Heart left ventricle (tissue), 16 donors: ENCODE data around the gene HNRNPAB. TPM values are rescaled to one million over a fixed set of nuclear protein-coding genes. Genes with fewer than 3 reads are reported as not detected.

Experiments used
- ATAC-seq, 4 donors: fragments of 200-7000 bp; cut with Tn5 transposase; one replicate each; pipeline ENCODE4 v1.9.1; 2020 to 2022; ENCODE audit warnings: moderate library complexity in 4 of 4, mild to moderate bottlenecking in 3 of 4, moderate number of reproducible peaks in 1 of 4
- DNase-seq, 5 donors: peaks; one replicate each; pipeline ENCODE4 v3.0.0-alpha.2; 2020
- H3K27ac ChIP-seq, 12 donors: fragments of 200-600 bp; sonication (generic) in 4 of 12; one replicate each; pipeline versions ENCODE4 v1.5.0 to v1.8.0; 2016 to 2022; ENCODE audit warnings: mild to moderate bottlenecking in 2 of 12
- H3K27me3 ChIP-seq, 9 donors: fragments of 200-600 bp; sonication (generic) in 2 of 9; one replicate each; pipeline versions ENCODE4 v1.5.1 to v1.8.0; 2016 to 2022; ENCODE audit warnings: mild to moderate bottlenecking in 3 of 9
- H3K36me3 ChIP-seq, 9 donors: fragments of 200-600 bp; sonication (generic) in 2 of 9; one replicate each; pipeline versions ENCODE4 v1.5.0 to v1.8.0; 2018 to 2022; ENCODE audit warnings: mild to moderate bottlenecking in 2 of 9
- H3K4me1 ChIP-seq, 12 donors: fragments of 200-600 bp; sonication (generic) in 4 of 12; one replicate each; pipeline versions ENCODE4 v1.5.0 to v1.8.0; 2016 to 2022; ENCODE audit warnings: mild to moderate bottlenecking in 3 of 12
- H3K4me3 ChIP-seq, 12 donors: fragments of 200-600 bp; sonication (generic) in 4 of 12; one replicate each; pipeline versions ENCODE4 v1.5.0 to v1.8.0; 2017 to 2022; ENCODE audit warnings: mild to moderate bottlenecking in 9 of 12, moderate library complexity in 4 of 12
- H3K9me3 ChIP-seq, 12 donors: fragments of 200-600 bp; sonication (generic) in 4 of 12; one replicate each; pipeline versions ENCODE4 v1.5.0 to v1.8.0; 2016 to 2022; ENCODE audit warnings: mild to moderate bottlenecking in 1 of 12
- CTCF ChIP-seq, 12 donors: fragments of 200-600 bp; sonication (generic) in 4 of 12; IDR thresholded peaks; one replicate each; pipeline versions ENCODE4 v1.5.0 to v1.8.0; 2018 to 2022; ENCODE audit warnings: antibody characterized with exemption in 12 of 12, mild to moderate bottlenecking in 5 of 12
- POLR2A ChIP-seq, 2 donors: fragments of 450-650 bp; IDR thresholded peaks; one replicate each; pipeline ENCODE4 v1.6.1; 2017; ENCODE audit warnings: antibody characterized with exemption in 2 of 2, mild to moderate bottlenecking in 2 of 2, moderate library complexity in 2 of 2
- WGBS, 4 donors: extraction: QIAGEN DNeasy Blood & Tissue Kit in 2 of 4; methylation state at CpG; one replicate each; pipeline versions ENCODE4 v1.1.5 to v1.1.7; 2013 to 2018; 5-methylcytosine and 5-hydroxymethylcytosine counted together
- intact Hi-C, 10 donors: fragments of 100-400 bp; cut with DNase I; formaldehyde crosslinking; loops; one replicate each; pipeline versions ENCODE4 v1.11.1 to v1.14.2; 2022
- polyA plus RNA-seq, 2 donors: library from polyadenylated mRNA; stranded (reverse); fragments of 200-250 nt; gene quantifications; one replicate each; pipeline ENCODE4 v1.2.3, GENCODE V29; 2013
- total RNA-seq, 9 donors: library from RNA; depleted of rRNA in 2 of 9; stranded (reverse); fragments of >200 nt in 2 of 9; fragmentation: NEBNext Ultra II Directional in 3 of 9; extraction: Animal tissue kit (Norgen Biotek cat#: 25700) in 3 of 9; gene quantifications; one replicate each; pipeline versions ENCODE4 v1.1.0 to v1.2.4, GENCODE V29; 2016 to 2023
- donor health status: ischemic (EF 13 %, LVEDD 7.1; RV severe dilation, severe dysfunction).
- donor health status: healthy with polysubstance abuse.
- donor health status: DM: no; HTN: yes; CAD: no.
- donor health status: DM: no; HTN: no; CAD: no.
- donor health status: ischemic (EF 25% LVEDD 6.9; RV normal size, moderate dysfunction).
- donor health status: ischemic (EF 25% LVEDD 5.7; RV mildly dilated, moderate dysfunction).
- donor health status: healthy.
- donor health status: DM: yes; HTN: yes; CAD: no.
- donor health status: ischemic (EF 35%, LVEDD 5.7; RV mildly dilated, moderate dysfunction).
- donor health status: nonischemic (EF 11% LVEDD 7.7; RV severe dilation, severe dysfunction).
- donor health status: DM: yes; HTN: yes; CAD: no.
- donor health status: PGD.
- donor health status: ischemic (EF 29% LVEDD 5.4; RV normal size, mild dysfunction).
- donor health status: nonischemic (EF 23%, LVEDD 6.1; RV moderate dilation, normal function).

HNRNPAB gene
- total and polyA plus RNA-seq, 11 donors, result 64.2 to 150 (median 86.6) TPM

GRCh38 chr5:178198706-178199105 lies 5.6 kb upstream of the HNRNPAB start:
- H3K4me3 ChIP-seq, result no peak overlapping the region
- no peak for ATAC-seq
- H3K27ac ChIP-seq, result no peak overlapping the region
- 79 to 83% (median 81%) methylated on average over 11 of the region's 11 CpGs for WGBS, 4 donors
- no peaks in the 10 kb centered on the region for H3K9me3 ChIP-seq
- H3K4me1 ChIP-seq, result peaks cover 0 to 15% (median 0%) of the 10 kb centered on the region in 12 donors
- no peak for DNase-seq
- H3K36me3 ChIP-seq, result no peaks in the 10 kb centered on the region
- TF ChIP-seq CTCF (IDR thresholded peaks at IDR 0.05) (no peak), POLR2A (IDR thresholded peaks at IDR 0.05) (no peak)
- H3K27me3 ChIP-seq, result peaks cover 0 to 5% (median 0%) of the 10 kb centered on the region in 9 donors
- intact Hi-C loops, result loop anchor here in 1 of 10 donors (5.0 kb wide), 1 partner anchor 41 kb away; no protein-coding TSS in a partner anchor

DNA sequence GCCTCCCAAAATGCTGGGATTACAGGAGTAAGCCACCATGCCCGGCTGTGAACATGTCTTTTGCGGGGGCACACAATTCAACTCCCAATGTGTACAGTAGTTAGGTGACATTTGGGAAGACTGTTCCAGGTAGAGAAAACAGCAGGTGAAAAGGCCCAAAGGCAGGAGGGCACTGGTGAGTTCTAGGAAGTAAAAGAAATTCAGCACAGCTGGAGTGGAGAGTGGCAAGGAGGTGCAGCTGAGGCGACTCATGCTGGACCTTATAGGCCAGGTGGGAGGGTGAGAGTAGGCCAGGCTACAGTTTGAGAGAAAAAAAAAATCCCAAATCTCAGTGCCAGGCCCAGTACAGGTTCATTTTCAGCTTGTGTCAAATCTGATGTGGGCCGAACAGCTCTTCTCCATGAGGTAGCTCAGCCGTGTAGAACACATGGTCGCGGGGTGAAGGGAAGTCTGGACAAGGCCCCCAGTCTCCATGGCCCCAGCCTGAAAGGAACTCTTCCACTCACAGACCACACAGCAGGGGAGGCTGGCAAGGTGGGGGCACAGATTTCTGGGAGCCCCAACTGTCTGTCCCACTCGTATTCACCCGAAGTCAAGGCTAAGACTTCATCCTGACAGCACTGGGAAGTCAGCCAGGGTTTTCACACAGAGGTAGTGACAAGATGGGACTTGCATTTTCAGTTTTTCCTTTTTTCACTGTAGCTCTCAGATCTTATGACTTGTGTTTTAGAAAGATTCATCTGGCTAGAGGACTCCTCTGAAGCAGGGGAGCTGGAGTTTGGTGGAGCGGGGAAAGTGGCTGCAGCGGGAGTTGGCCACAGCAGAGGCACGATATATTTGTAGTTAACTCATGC lies 4.5 kb upstream of the HNRNPAB start:
- H3K4me3 ChIP-seq, result no peak overlapping the region
- TF ChIP-seq POLR2A (IDR thresholded peaks at IDR 0.05) (no peak), CTCF (IDR thresholded peaks at IDR 0.05) (no peak)
- H3K4me1 ChIP-seq, result peaks cover 0 to 11% (median 0%) of the 10 kb centered on the region in 12 donors
- H3K27ac ChIP-seq, result no peak overlapping the region
- intact Hi-C loops, result loop anchor here in 1 of 10 donors (5.0 kb wide), 1 partner anchor 43 kb away; no protein-coding TSS in a partner anchor
- H3K36me3 ChIP-seq, result no peaks in the 10 kb centered on the region
- ATAC-seq (no peak), DNase-seq (no peak)
- 73 to 85% (median 83%) methylated on average over 10 to 12 of the region's 12 CpGs for WGBS, 4 donors
- H3K27me3 ChIP-seq, result no peaks in the 10 kb centered on the region
- no peaks in the 10 kb centered on the region for H3K9me3 ChIP-seq

DNA sequence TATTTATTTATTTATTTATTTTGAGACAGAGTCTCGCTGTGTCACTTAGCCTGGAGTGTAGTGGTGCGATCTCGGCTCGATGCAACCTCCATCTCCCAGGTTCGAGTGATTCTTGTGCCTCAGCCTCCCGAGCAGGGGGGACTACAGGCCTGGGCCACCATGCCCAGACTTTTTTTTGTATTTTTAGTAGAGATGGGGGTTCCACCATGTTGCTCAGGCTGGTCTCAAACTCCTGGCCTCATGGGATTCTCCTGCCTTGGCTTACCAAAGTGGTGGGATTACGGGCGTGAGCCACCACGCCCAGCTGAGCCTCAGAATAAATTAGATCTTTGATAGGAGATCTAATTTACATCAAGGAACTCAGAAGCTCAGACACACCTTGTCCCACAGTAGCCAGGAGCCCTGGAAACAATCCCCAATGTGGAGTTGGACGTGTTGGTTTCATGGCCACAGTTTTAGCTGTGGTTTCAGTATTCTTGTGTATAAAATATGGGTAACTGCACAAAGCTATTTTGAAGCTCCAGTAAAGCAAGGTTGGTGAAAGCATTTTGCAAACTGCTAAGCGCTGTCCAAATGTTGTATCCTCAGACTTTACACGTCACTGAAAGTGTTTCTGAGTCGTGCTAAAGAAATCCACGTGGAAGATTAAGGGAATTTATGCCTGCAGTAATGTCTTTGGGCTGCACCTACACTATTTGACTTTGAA lies 3.0 kb upstream of the HNRNPAB start:
- Histone ChIP-seq H3K36me3 (peaks cover 0 to 9% (median 3%) of the 10 kb centered on the region in 9 donors), H3K27ac (no peak overlapping the region), H3K4me3 (no peak overlapping the region), H3K4me1 (peaks cover 7 to 21% (median 11%) of the 10 kb centered on the region in 12 donors), H3K9me3 (no peaks in the 10 kb centered on the region), H3K27me3 (no peaks in the 10 kb centered on the region)
- intact Hi-C loops, result no loop called here
- 91% methylated on average over 14 of the region's 14 CpGs for WGBS, 4 donors
- ATAC-seq, result no peak
- no peak for DNase-seq
- TF ChIP-seq CTCF (IDR thresholded peaks at IDR 0.05) (no peak), POLR2A (IDR thresholded peaks at IDR 0.05) (no peak)

- no peaks in the 10 kb centered on the region for H3K9me3 ChIP-seq
- WGBS, 4 donors, result 37 to 58% (median 42%) methylated on average over 2 of the region's 2 CpGs
- no peak overlapping the region for H3K27ac ChIP-seq
- peaks cover 0 to 14% (median 8%) of the 10 kb centered on the region in 9 donors for H3K36me3 ChIP-seq
- peaks cover 11 to 26% (median 16%) of the 10 kb centered on the region in 12 donors for H3K4me1 ChIP-seq
- no peak overlapping the region for H3K4me3 ChIP-seq
- no peak for TF ChIP-seq POLR2A (IDR thresholded peaks at IDR 0.05)
- no peak for TF ChIP-seq CTCF (IDR thresholded peaks at IDR 0.05)
- DNase-seq, result peak in 1 of 5 donors; percentile 18
- H3K27me3 ChIP-seq, result no peaks in the 10 kb centered on the region
- intact Hi-C loops, result no loop called here
- ATAC-seq, result no peak
Observed at GRCh38 chr5:178201927-178202235, 2.5 kb upstream of the HNRNPAB start.
